HepG2 (cell line): ENCODE data around the gene ARL8B.

ENCODE experiments used
- ARNTL ChIP-seq: sonication (generic); formaldehyde crosslinking; IDR thresholded peaks from 2 replicates; pipeline ENCODE4 v1.4.0; 2020; ENCODE audit warnings: mild to moderate bottlenecking, missing genetic modification reagents
- CREB1 ChIP-seq, 2 experiments: fragments of 450-650 bp in 1 of 2; IDR thresholded peaks; 2 replicates each; pipeline ENCODE4 v1.6.1; 2016 to 2017; ENCODE audit warnings: control low read depth in 1 of 2, mild to moderate bottlenecking in 1 of 2, missing compliant biosample characterization in 1 of 2, missing genetic modification characterization in 1 of 2
- ESRRA ChIP-seq: sonication (generic); formaldehyde crosslinking; IDR thresholded peaks from 2 replicates; pipeline ENCODE4 v1.5.1; 2020; ENCODE audit warnings: mild to moderate bottlenecking, low read depth, missing genetic modification reagents
- HDAC6 ChIP-seq: fragments of 200-600 bp; sonication (generic); IDR thresholded peaks from 2 replicates; pipeline ENCODE4 v1.7.0; 2017; ENCODE audit warnings: mild to moderate bottlenecking, antibody characterized with exemption, low read length, low read depth
- IRF2 ChIP-seq: IDR thresholded peaks from 2 replicates; pipeline ENCODE4 v1.6.1; 2018; ENCODE audit warnings: missing genetic modification reagents, missing compliant biosample characterization
- NR2C2 ChIP-seq: sonication (generic); formaldehyde crosslinking; IDR thresholded peaks from 2 replicates; pipeline ENCODE4 v1.4.0; 2020; ENCODE audit warnings: missing genetic modification reagents, mild to moderate bottlenecking, moderate library complexity, borderline replicate concordance
- PHF8 ChIP-seq: sonication (generic); formaldehyde crosslinking; IDR thresholded peaks from 2 replicates; pipeline ENCODE4 v1.5.0; 2020; ENCODE audit warnings: missing genetic modification reagents
- POLR2AphosphoS5 ChIP-seq: IDR thresholded peaks from 2 replicates; pipeline ENCODE4 v1.6.1; 2012; ENCODE audit warnings: low read depth, low read length
- POLR2G ChIP-seq: fragments of 200-400 bp; formaldehyde crosslinking; IDR thresholded peaks from 2 replicates; pipeline ENCODE4 v1.6.1; 2018; ENCODE audit warnings: mild to moderate bottlenecking, low read depth, low read length, moderate library complexity
- ZNF10 ChIP-seq: sonication (generic); formaldehyde crosslinking; IDR thresholded peaks from 2 replicates; pipeline ENCODE4 v1.4.0; 2020; ENCODE audit warnings: mild to moderate bottlenecking, low read depth, missing genetic modification reagents, borderline replicate concordance
- TF ChIP-seq, protein P1 (sequence below): sonication (generic); formaldehyde crosslinking; IDR thresholded peaks from 2 replicates; pipeline ENCODE4 v1.5.0; 2020; ENCODE audit warnings: missing genetic modification reagents, mild to moderate bottlenecking, borderline replicate concordance
- TF ChIP-seq, protein P2 (sequence below): sonication (generic); formaldehyde crosslinking; IDR thresholded peaks from 2 replicates; pipeline ENCODE4 v1.4.0; 2020; ENCODE audit warnings: mild to moderate bottlenecking, missing genetic modification reagents

DNA sequence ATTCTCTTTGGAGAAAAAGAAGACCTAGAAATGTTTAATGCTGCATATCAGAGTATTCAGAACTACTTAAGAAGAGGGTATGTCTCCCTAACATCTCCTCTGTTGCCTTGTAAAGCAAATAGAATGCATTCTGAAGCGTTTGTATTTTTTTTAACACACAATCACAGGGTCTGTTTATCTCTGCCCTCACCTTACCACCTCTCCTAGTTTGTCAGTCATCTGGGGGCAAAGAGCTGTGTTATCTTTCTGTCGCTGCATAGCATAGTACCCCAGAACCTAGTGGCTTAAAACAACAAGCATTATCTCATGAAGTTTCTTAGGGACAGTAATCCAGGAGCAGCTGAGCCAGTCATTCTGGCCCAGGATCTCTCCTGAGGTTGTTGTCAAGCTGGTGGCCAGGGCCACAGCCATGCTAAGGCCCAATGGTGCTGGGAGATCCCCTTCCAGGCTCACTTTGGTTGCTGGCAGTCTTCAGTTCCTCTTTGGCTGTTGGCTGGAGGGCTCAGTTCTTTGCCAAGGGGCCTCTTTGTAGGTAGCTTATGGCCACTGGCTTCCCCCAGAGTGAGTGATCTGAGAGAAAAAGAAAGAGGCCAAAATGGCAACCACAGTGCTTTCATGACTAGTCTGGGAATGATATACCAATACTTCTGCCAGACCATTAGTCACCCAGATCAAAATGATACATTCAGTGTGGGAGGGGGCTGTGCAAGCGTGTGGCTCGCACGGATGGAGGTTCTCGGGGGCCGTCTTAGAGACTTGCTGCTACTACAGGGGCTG lies 83.3 kb downstream of the ARL8B start:
- TF ChIP-seq IRF2 (no peak), ESRRA (CRISPR knock-in tag) (no peak), ARNTL (CRISPR knock-in tag) (no peak), POLR2AphosphoS5 (no peak), ZNF10 (no peak), CREB1 (IDR thresholded peaks at IDR 0.05) (no peak), CREB1 (CRISPR knock-in tag; IDR thresholded peaks at IDR 0.05) (no peak), NR2C2 (no peak), PHF8 (no peak), POLR2G (no peak), HDAC6 (no peak)
- TF ChIP-seq, protein P1, sequence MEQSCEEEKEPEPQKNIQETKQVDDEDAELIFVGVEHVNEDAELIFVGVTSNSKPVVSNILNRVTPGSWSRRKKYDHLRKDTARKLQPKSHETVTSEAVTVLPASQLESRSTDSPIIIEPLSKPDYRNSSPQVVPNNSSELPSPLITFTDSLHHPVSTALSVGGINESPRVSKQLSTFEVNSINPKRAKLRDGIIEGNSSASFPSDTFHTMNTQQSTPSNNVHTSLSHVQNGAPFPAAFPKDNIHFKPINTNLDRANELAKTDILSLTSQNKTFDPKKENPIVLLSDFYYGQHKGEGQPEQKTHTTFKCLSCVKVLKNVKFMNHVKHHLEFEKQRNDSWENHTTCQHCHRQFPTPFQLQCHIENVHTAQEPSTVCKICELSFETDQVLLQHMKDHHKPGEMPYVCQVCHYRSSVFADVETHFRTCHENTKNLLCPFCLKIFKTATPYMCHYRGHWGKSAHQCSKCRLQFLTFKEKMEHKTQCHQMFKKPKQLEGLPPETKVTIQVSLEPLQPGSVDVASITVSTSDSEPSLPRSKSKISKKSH (CRISPR knock-in tag): no peak
- TF ChIP-seq, protein P2, sequence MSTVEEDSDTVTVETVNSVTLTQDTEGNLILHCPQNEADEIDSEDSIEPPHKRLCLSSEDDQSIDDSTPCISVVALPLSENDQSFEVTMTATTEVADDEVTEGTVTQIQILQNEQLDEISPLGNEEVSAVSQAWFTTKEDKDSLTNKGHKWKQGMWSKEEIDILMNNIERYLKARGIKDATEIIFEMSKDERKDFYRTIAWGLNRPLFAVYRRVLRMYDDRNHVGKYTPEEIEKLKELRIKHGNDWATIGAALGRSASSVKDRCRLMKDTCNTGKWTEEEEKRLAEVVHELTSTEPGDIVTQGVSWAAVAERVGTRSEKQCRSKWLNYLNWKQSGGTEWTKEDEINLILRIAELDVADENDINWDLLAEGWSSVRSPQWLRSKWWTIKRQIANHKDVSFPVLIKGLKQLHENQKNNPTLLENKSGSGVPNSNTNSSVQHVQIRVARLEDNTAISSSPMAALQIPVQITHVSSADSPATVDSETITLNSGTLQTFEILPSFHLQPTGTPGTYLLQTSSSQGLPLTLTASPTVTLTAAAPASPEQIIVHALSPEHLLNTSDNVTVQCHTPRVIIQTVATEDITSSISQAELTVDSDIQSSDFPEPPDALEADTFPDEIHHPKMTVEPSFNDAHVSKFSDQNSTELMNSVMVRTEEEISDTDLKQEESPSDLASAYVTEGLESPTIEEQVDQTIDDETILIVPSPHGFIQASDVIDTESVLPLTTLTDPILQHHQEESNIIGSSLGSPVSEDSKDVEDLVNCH (CRISPR knock-in tag): no peak
